NK-92 (cell line): ENCODE data around the gene CCR5AS.
"Not testable (repeated sequence)": the region's sequence is repeated elsewhere in the genome, so short reads cannot be mapped to it uniquely, and the experiment has no call there.

ENCODE experiments used
- DNase-seq: peaks from one replicate; lab custom pipeline; 2025; ENCODE audit not compliant: unreplicated experiment; lab: John Stamatoyannopoulos, UW

Gene CCR5AS

GRCh38 chr3:46406443-46406787 lies 451 bp downstream of the CCR5AS start:
- no peak for DNase-seq

DNA sequence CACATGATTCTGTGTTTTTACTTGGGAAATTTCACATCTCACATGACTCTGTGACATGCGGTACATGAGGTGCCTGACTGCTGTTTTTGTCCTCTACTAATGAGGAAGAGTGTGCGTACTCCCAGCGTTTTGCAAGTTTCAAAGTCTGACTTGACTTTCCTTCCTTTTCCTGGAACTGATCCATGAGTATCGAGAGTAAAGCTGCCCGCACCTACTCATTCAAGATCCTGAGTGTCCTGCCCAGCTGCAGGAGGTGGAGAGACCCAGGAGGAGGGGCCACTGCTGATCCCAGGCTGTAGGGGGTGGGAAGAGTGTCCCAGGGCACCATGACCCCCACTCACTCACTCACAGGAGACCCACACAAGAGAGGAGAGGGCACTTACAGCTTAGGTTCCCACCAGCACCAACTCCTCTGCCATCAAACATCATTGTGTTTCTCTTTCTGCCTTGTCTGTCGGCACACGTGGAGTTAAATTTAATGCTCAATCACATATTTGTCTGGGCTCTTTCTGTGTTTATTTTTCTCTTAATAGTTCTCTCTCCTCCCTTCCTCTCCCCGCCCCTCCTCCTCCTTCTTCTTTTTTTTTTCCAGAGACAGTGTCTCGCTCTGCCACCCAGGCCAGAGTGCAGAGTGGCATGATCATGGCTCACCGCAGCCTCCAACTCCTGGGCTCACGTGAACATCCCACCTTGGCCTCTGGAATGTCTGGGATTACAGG lies 1.4 kb downstream of the CCR5AS start:
- no peak for DNase-seq

- not testable (repeated sequence) for DNase-seq
Observed at GRCh38 chr3:46402902-46403301, 4.0 kb downstream of the CCR5AS start.

- DNase-seq: no peak
Observed at GRCh38 chr3:46401579-46401978, 5.3 kb downstream of the CCR5AS start.

- DNase-seq: no peak
Observed at GRCh38 chr3:46400846-46401245, 6.0 kb downstream of the CCR5AS start.

DNA sequence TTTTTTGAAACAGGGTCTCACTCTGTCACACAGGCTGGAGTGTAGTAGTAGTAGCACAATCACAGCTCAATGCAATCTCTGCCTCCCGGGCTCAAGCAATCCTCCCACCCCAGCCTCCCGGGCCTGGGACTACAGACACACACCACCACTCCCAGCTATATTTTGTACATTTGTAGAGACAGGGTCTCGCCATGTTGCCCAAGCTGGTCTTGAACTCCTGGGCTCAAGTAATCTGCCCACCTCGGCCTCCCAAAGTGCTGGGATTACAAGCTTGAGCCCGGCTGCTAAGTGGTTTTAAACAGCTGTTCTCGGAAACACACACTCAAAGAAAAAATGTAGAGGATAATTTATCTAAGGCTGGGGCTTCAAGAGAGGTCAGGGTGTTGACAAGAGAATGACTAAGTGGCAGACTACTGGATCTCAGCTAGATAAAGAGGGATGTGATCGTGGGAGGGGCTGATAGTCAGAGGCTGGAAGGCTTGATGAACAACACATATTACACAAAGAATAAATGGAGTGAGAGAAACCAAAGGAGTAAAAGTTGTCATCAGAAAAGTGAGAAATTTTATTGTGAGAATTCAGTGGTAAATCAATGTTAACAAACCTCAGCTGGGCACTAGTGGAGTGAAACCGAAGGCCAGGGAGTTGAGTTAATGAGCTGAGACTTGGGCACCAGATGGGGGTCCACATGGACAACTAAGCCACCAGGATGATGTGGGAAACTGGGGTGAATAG lies 6.7 kb downstream of the CCR5AS start:
- no peak for DNase-seq

DNA sequence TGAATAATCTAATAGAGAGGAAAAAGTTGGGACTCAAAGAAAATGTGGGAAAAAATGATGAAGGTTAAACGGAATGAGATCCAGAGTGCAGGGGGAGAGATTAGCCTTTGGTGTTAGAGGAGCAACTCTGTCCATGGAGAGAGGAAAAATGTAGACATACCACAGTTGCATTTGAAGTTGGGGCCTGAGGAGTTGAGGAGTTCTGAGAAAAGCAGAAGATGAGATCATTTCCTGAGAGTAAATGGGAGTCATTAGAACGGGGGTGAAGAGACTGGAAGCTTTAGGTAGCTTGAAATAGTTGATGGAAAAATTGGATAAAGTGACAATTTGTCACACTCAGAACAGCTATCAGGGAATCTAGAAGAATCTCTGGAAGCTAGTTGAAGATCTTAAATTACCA lies 7.3 kb downstream of the CCR5AS start:
- DNase-seq: no peak

GRCh38 chr3:46399098-46399497 lies 7.8 kb downstream of the CCR5AS start:
- no peak for DNase-seq

- DNase-seq: no peak
Observed at GRCh38 chr3:46398186-46398955, 8.5 kb downstream of the CCR5AS start.

- no peak for DNase-seq
Observed at GRCh38 chr3:46397111-46397510, 9.8 kb downstream of the CCR5AS start.

- no peak for DNase-seq
Observed at GRCh38 chr3:46395766-46396530, 10.9 kb downstream of the CCR5AS start.

DNA sequence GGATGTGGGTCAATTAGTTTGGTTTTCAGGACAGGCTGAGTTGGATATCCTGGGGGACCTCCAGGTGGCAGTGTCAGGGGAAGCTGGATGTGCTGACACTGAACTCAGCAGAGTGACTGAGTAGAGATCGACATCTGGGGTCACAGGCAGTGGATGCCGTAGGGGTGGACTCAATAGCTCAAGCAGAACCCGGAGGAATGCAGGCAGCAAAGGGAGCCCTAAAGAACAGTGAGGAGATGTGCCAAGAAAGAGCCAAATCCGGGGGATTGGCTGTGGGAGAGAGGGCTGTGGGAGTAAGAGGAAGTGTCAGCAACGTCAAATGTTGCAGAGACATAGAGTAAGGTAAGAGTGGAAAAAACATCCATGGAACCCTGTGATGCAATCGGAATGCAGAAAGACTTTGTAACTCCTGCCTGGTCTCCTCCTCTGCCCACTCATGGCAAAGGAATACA lies 11.6 kb downstream of the CCR5AS start:
- no peak for DNase-seq

DNA sequence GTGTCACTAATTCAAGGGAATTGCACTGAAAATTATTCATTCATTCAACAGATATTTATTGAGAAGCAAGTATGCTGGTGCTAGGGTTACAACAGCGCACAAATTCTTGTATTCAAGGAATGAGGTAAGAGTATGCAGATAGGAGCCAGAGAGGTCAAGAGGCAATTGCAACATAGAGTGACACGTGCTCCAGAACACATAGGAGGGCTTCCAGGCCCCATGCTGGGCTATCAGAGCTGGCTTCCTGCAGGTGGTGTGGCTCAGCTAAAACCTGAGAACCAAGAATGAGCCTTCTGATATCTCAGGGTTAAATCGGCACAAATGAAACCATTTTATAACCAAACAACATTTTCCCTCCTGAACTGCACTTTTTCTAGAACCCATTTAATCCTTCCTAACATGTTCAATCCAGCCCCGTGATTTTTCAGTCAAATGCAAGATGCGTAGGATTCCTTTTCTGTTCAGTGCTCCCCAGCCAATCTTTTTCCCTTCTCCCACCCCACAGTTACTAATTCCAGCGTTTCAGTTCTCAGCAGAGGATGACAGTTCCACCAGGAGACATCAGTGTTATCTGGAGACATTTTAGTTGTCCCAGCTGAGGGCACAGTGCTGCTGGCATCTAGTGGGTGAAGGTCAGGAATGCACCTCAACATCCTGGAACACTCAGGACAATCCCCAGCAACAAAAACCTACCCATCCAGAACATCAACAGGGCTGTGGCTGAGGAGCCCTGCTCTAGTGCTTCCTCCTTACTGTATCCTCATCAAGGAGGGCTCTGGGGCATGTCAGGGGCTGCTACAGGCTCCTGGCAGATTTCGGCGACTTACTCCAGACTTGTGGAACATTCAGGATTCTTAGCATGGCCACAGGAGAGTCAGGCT lies 13.1 kb downstream of the CCR5AS start:
- no peak for DNase-seq

DNA sequence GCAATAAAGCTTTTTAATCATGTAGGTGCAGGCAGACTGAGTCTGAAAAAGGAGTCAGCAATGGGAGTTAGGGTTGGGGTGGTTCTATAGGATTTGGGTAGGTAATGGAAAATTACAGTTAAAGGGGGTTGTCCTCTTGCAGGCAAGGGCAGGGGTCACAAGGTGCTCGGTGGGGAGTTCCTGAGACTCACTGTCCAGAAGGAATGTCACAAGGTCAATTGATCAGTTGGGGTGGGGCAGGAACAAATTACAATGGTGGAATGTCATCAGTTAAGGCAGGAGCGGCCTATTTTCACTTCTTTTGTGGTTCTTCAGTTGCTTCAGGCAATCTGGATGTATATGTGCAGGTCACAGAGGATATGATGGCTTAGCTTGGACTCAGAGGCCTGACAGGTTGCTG lies 13.9 kb downstream of the CCR5AS start:
- DNase-seq: no peak

DNA sequence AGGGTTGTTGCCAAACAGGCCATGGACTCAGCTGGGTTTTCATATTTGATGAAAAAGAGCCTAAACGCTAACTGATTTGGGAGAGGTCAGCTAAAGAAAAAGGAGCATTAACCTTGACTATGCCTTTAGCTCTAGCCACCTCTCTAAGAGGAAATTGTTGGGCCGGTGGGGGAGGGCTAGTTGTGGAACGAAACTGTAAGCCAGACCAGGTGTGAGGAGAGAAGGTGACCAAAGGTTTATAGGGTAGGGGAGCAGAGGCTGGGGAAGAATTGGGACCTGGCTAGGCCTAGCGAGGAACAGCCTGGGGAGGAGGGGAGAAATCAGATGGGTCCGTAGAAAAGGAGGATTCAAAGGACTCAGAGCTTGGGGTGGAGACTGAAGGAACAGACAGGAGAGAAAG lies 15.3 kb downstream of the CCR5AS start:
- DNase-seq: not testable (repeated sequence)

GRCh38 chr3:46389306-46389705 lies 17.6 kb downstream of the CCR5AS start:
- no peak for DNase-seq

DNA sequence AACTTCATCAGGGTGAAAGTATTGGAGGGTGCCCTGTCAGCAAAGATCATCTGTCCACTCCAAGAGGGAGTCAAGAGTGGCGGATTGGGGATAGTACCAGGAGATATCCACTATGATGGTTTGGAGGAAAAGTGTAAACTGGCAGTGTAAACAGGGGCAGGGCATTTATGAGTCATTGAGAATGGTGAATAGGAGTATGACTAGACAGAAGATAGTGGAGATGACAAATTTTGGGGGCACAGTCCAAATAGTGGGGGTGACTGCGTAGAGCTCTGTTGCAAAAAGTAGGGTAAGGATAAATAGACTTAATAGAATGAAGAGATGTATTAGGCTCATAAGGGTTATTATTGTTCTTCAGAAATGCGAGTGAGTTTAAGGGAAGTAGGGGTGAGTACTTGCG lies 18.0 kb downstream of the CCR5AS start:
- DNase-seq: not testable (repeated sequence)

DNA sequence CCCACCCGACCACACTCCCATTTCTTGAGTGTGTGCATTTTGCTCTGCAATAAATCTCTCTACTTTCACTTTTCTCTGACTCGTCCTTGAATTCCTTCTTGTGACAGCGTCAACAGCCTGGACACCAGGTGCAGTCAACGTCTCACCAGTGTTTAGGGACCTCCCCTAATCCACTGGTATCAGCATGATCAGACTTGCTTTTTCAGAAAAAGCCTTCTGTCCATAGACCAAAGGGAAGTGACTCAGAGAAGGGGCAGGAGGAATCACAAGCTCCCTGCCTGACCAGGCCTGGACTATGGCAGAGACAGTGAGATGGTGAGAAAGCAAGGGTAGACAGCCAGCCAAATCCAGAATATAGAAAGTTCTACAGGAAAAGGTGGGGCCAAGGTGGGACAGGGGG lies 20.7 kb downstream of the CCR5AS start:
- DNase-seq: no peak

DNA sequence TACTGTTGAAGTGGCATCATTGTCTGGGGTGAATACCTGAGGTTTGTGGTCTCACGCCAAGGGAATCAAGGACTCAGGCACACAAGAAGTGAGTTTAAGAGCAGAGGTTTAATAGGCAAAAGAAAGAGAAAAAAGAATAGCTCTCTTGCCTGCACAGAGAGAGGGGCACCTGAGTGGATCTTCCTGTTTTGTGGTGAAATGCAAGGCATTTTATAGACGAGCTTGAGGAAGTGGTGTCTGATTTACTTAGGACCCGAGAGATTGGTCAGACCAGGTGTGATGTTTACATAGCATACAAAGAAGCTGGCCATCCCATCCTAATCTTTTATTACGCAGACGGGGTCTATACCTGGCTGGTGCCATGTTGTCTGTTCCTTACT lies 22.9 kb downstream of the CCR5AS start:
- DNase-seq: no peak

DNA sequence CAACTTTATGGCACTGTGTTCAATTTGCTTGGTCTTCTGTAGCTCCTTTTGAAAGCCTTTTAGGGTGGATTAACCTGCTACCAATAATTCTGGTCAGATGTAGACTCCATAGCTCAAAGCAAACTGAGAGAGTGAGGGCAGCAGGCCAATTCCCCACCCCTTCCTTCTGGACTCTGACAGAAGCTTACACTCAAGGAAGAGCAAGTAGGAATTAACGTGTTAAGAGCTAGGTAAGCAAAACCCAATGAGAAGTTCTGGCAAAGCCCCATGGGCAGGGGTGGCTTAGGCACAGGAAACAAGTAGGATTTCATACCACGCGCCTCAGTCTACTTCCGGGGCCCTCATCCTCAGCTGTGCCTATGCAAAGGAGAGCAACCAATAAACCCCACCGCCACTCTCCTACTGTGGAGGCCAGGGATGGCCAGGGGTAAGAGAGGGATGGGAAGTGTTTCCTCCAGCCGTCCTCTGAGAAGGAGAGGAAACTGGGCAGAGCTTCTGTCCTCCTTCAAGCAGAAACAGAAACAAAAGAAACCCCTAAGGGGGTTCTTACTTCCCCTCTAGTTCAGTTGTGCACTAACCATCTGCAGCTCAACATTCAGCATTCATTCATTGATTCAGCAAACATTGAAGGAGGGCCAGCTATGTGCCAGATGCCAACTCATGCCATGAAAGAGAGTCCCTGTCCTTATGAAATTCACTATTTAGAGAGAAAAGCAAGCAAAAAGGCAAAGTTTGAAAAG lies 23.5 kb downstream of the CCR5AS start:
- DNase-seq: no peak
